IPS-18c (cell line): Measurements from ENCODE around the gene NUCB2.

Experiments used
- H3K4me3 ChIP-seq: 2 replicates; pipeline ENCODE4 v1.7.0; 2013; ENCODE audit warnings: low read depth, mild to moderate bottlenecking, low read length, moderate library complexity; ENCODE audit not compliant: insufficient read depth
- H3K9me3 ChIP-seq: one replicate; pipeline ENCODE4 v1.6.1; 2013; ENCODE audit warnings: mild to moderate bottlenecking, low read length, moderate library complexity; ENCODE audit not compliant: control insufficient read depth, insufficient read depth

Gene NUCB2

GRCh38 chr11:17296852-17297559, 20.5 kb downstream of the NUCB2 start:
- no peak overlapping the region for H3K4me3 ChIP-seq
- no peaks in the 10 kb centered on the region for H3K9me3 ChIP-seq

DNA sequence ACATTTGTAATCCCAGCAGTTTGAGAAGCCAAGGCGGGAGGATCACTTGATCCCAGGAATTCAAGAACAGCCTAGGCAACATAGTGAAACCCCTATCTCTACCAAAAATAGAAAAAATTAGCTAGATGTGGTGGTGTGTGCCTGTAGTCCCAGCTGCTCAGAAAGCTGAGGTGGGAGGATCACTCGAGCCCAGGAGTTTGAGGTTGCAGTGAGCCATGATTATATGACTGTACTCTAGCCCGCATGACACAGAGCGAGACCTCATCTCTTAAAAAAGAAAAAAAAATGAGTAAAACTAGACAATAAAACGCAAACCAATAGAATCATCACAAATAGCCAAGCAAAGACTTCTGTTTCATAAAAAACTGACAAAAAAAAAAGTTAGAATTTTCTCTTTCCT, 21.8 kb downstream of the NUCB2 start:
- Histone ChIP-seq H3K9me3 (no peaks in the 10 kb centered on the region), H3K4me3 (no peak overlapping the region)

- H3K4me3 ChIP-seq, result no peak overlapping the region
- H3K9me3 ChIP-seq, result no peaks in the 10 kb centered on the region
Observed at GRCh38 chr11:17300372-17300771, 23.8 kb downstream of the NUCB2 start.

DNA sequence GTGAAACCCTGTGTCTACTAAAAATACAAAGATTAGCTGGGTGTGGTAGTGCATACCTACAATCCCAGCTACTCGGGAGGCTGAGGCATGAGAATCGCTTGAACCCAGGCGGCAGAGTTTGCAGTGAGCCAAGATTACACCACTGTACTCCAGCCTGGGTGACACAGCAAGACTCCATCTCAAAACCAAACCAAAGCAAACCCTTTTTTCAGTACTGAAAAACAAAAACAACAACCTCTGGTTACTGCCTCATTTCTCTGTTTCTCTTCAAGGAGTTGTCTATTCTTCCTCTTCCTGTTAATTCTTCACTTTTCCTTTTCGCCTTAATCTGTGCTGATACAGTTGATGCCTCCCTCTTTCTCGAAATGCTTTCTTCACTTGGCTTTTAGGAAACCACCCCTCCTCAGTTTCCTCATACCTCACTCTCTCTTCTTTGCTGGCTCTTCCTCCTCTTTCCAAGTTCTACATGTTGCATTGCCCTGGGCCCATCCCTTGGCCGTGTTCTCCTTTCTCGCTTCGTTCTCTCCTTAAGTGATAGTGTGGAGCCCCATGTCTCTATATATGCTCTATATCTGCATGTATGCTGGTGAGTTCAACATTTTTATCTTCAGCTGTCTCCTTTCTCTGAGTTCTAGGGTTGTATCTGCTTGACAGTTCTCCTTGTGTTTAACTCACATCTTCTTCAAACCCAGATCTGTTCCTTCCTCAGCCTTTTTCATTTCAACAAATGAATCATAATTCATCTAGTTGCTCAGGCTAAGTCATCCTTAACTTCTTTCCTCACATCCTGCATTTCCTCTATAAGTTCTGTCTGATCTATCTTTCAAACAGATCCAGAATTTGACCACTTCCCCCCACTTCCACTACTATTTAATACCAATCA, 37.1 kb downstream of the NUCB2 start:
- Histone ChIP-seq H3K4me3 (no peak overlapping the region), H3K9me3 (peaks cover 2% of the 10 kb centered on the region)

DNA sequence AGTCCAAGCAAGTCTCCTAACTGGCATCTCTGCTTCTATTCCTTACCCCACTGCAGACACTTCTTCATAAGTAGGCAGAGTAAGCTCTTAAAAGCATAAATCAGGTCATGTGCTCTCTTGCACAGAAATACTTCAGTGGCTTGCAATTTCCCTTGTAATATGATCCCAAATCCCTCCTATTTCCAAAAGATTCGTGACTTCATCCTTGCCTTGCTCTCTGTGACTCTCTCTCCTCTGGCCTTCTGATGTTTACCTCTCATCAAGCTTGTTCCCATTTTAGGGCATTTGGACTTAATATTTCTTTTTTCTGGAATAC, 37.7 kb downstream of the NUCB2 start:
- H3K4me3 ChIP-seq, result no peak overlapping the region
- peaks cover 2% of the 10 kb centered on the region for H3K9me3 ChIP-seq

GRCh38 chr11:17314904-17315426, 38.4 kb downstream of the NUCB2 start:
- no peak overlapping the region for H3K4me3 ChIP-seq
- peaks cover 2% of the 10 kb centered on the region for H3K9me3 ChIP-seq

GRCh38 chr11:17328871-17329494, 52.4 kb downstream of the NUCB2 start:
- H3K4me3 ChIP-seq, result no peak overlapping the region
- H3K9me3 ChIP-seq, result no peaks in the 10 kb centered on the region

GRCh38 chr11:17331669-17332068, 55.1 kb downstream of the NUCB2 start:
- no peak overlapping the region for H3K4me3 ChIP-seq
- H3K9me3 ChIP-seq, result no peaks in the 10 kb centered on the region

DNA sequence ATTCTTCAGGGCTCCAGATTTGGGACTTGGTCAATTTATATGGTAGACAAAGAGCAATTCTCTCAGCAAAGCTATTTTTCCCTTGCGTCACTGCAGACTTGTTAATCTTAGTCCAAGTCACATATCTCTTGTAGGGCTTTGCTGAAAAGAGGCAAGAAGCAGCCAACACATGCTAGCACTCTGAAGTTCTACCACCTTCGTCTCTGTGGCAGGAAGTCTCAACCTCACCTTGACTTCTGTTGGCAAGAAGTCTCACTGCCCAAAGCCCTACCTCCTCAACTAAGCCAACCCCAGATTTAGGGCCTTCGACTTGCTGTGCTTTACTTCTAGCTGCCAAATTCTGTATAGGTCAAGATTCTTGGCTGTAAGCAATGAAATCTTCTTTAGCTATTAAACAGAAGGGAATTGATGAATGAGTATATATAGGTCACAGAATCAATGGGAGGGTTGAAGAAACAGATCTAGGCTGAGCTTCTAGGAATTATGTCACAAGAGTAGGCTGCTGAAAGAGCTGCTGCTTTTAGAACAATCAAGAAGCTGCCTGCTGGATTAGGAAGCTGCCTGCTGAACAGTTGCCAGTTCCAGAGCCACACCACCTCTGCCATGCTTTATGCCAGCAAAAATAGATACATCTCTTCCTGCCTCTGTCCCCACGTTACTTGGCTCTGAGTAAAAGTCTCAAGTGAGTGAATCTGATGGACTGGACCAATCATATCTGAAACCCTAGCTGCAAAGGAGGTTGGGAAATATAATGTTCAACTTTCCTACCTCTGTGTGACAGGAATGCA, 57.5 kb downstream of the NUCB2 start:
- H3K4me3 ChIP-seq, result no peak overlapping the region
- H3K9me3 ChIP-seq, result no peaks in the 10 kb centered on the region

DNA sequence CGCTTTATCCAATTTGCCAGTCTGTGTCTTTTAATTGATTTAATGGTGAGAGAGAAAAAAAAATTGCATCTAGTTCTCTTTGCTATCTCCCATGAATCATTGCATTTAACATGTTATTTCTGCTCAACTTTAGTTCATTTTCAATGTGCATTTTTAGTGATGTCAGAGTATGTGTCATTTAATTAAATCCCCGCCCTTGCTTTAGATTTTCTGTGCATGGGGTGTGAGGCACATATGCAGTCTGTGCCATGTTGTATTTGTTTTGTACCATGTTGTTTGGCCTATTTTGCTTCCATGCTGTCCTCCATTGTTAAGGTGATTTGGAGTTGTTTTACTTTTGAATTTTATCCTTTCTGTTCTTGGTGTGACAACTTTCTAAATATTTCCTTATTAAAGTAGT, 66.7 kb downstream of the NUCB2 start:
- no peak overlapping the region for H3K4me3 ChIP-seq

DNA sequence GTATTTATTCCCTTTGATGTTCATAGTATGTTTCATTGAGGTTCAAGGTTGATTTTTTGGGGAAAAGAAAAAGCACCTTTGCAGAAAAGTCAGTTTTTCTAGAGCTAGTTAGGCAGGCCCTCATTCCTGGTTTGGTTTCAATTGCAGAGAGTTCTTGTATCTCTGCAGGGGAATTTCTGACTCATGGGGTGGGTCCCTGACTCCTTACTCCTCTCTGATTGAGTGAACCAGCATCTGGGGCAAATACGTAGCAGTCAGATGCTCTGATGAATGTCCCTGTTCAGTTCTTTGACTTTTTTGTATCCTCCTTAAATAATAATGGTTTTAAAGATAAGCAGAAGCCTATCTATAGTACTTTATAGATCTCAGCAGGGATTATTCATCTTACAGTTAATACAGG, 67.4 kb downstream of the NUCB2 start:
- no peak overlapping the region for H3K4me3 ChIP-seq
- no peaks in the 10 kb centered on the region for H3K9me3 ChIP-seq

More for the DNA sequence above, 66.7 kb downstream of the NUCB2 start:
- no peaks in the 10 kb centered on the region for H3K9me3 ChIP-seq

GRCh38 chr11:17347676-17348075, 71.1 kb downstream of the NUCB2 start:
- no peaks in the 10 kb centered on the region for H3K9me3 ChIP-seq
- H3K4me3 ChIP-seq, result no peak overlapping the region

- no peaks in the 10 kb centered on the region for H3K9me3 ChIP-seq
- H3K4me3 ChIP-seq, result no peak overlapping the region
Observed at GRCh38 chr11:17350455-17351171, 74.1 kb downstream of the NUCB2 start.

DNA sequence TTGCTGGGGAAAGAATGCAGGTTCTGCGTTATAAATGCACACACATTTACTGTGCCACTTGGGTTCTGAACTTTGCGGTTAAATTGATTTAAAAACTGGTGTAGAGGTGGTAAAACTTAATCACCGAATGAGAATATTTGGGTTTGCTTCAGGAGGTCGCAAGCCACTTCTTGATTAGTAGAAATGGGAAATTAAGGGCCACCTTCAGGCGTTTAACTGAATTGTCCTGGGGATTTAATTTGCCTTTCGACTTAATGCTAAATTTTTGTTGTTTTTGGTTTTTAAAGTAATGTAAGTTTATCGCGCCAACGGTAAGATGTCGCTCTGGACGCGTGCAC, 74.6 kb downstream of the NUCB2 start:
- Histone ChIP-seq H3K9me3 (no peaks in the 10 kb centered on the region), H3K4me3 (peak overlapping the region; percentile 44)

DNA sequence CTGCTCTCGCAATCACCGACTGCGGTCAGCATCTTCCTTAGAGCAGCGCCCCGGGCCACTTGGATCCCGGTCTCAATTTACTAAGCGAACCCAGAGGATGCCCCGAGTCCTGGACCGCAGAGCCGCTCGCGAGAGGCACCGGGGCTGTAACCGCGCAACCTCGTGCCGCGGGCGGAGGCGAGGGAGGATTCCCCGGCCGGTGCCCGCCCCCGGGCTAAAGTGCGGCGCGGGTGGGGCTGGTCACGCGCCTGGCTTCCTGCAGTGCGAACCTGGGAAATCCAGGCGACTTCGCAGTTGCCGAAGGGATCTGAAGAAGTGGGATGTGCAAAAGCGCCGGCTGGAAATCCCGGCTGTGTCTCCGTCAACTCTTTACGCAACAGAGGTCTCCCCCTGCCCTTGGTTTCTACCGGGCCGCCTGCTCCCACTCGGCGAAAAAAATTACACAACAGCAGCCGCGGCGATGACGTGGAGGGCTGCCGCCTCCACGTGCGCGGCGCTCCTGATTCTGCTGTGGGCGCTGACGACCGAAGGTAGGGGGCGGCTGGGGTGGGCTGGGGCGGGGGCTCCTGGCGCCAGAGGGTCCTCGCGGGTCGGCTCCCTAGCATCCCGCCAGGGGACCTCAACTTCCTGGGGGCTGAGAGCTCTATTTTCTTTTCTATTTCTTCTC, 75.1 kb downstream of the NUCB2 start, which contains the start of gene NCR3LG1:
Gene NCR3LG1 (plus strand): TSS at position 291 of the 667 bp plus-strand sequence. CDS start 170 bp downstream, at position 461.
- peak within 1 kb of the TSS; percentile 44 for H3K4me3 ChIP-seq
- H3K9me3 ChIP-seq, result no peaks in the 10 kb centered on the region
